HCT116 (cell line): Measurements from ENCODE around the gene RBPJ.

Experiments
- ATF3 ChIP-seq: IDR thresholded peaks from 2 replicates; pipeline ENCODE4 v1.6.1; 2012
- CTCF ChIP-seq, 3 experiments: fragments of 200-600 bp in 1 of 3; sonication (generic) in 1 of 3; IDR thresholded peaks in 2 of 3; conservative IDR thresholded peaks in 1 of 3; 2 replicates each; pipeline ENCODE4 v1.5.1; 2012 to 2017; ENCODE audit warnings: low read depth in 2 of 3, low read length in 2 of 3, antibody characterized with exemption in 1 of 3, borderline replicate concordance in 1 of 3, control low read depth in 1 of 3, mild to moderate bottlenecking in 1 of 3, mixed read lengths in 1 of 3, mixed run types in 1 of 3, moderate library complexity in 1 of 3; ENCODE audit not compliant: insufficient read depth in 1 of 3
- EZH2 ChIP-seq: fragments of 200-600 bp; sonication (generic); IDR thresholded peaks from 2 replicates; pipeline ENCODE4 v1.6.1; 2017; ENCODE audit warnings: antibody characterized with exemption, mixed run types
- JUND ChIP-seq: IDR thresholded peaks from 2 replicates; pipeline ENCODE4 v1.6.1; 2012
- MAX ChIP-seq: IDR thresholded peaks from 2 replicates; pipeline ENCODE4 v1.6.1; 2012
- POLR2A ChIP-seq: IDR thresholded peaks from 2 replicates; pipeline ENCODE4 v1.7.0; 2011; ENCODE audit warnings: borderline replicate concordance; ENCODE audit not compliant: insufficient read depth, insufficient read length; ENCODE audit errors: extremely low read depth
- POLR2AphosphoS5 ChIP-seq: IDR thresholded peaks from 2 replicates; pipeline ENCODE4 v1.6.1; 2011; ENCODE audit warnings: mild to moderate bottlenecking, low read depth, low read length, moderate library complexity
- RAD21 ChIP-seq: IDR thresholded peaks from 2 replicates; pipeline ENCODE4 v1.6.1; 2012; ENCODE audit warnings: low read depth, mild to moderate bottlenecking
- SIN3A ChIP-seq: IDR thresholded peaks from 2 replicates; pipeline ENCODE4 v1.6.1; 2012; ENCODE audit warnings: low read depth

GRCh38 chr4:26334366-26334765, 13.6 kb downstream of the RBPJ start:
- TF ChIP-seq CTCF (IDR thresholded peaks at IDR 0.05 in 2 of 3, conservative IDR thresholded peaks at IDR 0.05 in 1 of 3; ENCODE audit: borderline replicate concordance in 1 of 3, insufficient read depth in 1 of 3, low read depth in 2 of 3, low read length in 2 of 3) (no peak), SIN3A (no peak), MAX (no peak), JUND (no peak), EZH2 (no peak), POLR2AphosphoS5 (no peak), POLR2A (no peak), ATF3 (no peak), RAD21 (no peak)
